HG03135 (cell line): Measurements from ENCODE around the gene OTC.

Experiments used
- ATAC-seq: cut with Tn5 transposase; IDR thresholded peaks from one replicate; pipeline ENCODE4 v1.9.1; 2021; ENCODE audit warnings: mild to moderate bottlenecking, moderate library complexity; ENCODE audit not compliant: unreplicated experiment

OTC gene

GRCh38 chrX:38352362-38352761 is at the start of gene OTC:
OTC (plus strand) TSS chrX:38352604; CDS start chrX:38352697, 93 bp downstream.
- ATAC-seq: no peak

GRCh38 chrX:38304010-38304409 is 48.4 kb upstream of the OTC start:
- no peak for ATAC-seq

DNA sequence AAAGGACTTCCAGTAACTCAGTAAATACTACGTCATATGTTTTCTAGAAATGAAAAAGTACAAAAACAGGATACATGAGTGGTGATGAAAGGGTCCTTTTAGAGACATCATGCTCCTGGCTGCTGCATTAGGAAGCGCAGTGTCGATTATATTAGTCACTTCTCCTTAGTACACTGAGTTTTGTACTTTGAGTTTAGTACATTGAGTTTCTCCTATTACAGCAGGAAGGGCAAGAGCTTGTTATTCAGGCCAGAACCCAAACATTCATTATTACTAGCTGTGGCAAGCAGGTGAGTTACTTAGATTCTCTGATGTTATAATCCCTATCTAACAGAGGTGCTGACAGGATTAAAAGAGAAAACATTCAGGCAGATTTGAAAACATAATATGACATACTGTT is 46.4 kb upstream of the OTC start:
- ATAC-seq: no peak

DNA sequence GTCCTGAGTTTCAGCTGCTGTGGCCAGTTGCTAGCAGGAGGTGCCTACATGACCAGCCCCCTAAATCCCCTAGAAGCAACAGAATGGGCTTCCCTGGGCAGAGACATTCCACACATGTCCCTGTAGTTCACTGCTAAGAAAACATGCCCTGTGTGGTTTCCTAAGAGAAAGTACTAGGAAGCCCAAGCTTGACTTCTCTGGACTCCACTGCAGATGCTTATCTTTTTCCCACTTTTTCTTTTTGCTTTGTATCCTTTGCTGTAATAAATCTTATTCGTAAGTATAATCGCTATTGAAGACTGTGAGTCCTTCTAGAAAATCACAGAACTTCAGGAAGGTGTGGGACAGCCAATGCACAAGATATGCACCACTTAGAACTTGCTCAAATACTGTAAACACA is 40.7 kb upstream of the OTC start:
- ATAC-seq: no peak

GRCh38 chrX:38312436-38312835 is 40.0 kb upstream of the OTC start:
- ATAC-seq: no peak

GRCh38 chrX:38313190-38313589 is 39.2 kb upstream of the OTC start:
- no peak for ATAC-seq

DNA sequence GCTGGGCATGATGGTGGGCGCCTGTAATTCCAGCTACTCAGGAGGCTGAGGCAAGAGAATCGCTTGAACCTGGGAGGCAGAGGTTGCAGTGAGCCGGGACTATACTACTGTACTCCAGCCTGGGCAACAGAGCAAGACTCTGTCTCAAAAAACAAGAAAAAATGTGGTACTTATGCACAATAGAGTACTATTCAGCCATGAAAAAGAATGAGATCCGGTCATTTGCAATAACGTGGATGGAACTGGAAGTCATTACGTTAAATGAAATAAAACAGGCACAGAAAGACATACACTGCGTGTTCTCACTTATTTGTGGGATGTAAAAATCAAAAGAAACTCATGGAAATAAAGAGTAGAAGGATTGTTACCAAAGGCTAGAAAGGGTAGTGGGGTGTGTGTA is 37.2 kb upstream of the OTC start:
- no peak for ATAC-seq

DNA sequence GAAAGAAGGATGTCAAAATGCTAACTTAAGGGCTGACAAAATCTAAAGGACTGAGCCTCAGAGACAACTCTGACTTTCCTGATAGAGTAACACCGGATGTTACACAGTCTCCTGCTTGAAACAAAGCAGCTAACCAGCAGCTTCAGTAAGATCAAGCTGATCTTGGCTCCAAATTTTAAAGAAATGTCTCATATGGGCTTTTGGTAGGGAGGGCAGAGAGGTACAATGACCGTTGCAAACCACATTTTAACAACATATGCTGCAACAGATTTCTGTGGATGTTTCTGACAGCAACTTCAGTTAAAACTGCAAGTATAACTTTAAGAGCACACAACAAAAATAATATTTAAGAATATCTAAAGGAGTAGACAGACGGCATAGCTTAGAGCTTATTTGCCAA is 34.2 kb upstream of the OTC start:
- ATAC-seq: no peak

GRCh38 chrX:38318606-38319005 is 33.8 kb upstream of the OTC start:
- ATAC-seq: no peak

DNA sequence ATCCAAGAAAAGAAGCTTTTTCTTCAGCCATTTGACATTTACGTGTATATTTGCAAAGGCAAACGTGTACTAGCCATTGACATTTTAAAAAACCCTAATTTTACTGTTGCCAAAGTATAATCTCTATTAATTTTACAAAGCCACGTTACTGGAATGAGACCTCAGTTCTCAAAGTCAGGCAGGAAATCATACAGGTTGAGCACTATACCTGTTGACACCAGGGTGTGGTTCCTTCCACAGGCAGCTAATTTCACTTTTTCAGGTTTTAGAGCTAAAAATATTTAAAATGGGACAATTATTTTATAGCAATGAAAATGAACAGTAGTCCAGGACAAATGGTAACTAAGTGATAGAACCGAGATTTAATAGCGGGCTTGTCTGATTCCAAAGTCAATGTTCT is 31.6 kb upstream of the OTC start:
- no peak for ATAC-seq

DNA sequence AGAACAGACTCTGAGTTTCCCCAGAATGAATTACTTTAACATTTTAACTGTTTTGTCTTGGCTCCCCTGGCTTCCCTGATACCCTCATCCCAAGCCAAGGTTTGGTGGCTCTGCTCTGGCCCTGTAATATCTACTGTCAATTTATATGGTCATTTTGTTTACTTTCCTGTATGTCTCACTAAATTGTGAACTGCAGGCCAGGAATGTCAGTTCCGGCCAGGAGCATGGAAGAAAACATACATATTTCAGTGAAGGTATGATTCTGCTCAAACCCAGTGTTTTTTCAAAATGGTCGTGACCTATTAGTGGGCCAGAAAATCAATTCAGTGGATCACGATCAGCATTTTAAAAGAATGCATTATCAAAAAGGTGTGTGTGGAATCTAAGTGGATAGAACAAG is 26.3 kb upstream of the OTC start:
- ATAC-seq: no peak

- ATAC-seq: peak; percentile 96
These were observed 25.2 kb upstream of the OTC start, which contains the start of gene RPGR for GRCh38 chrX:38327007-38327774. RPGR (minus strand) TSS chrX:38327509; CDS start chrX:38327367, 142 bp downstream.

- peak; percentile 9 for ATAC-seq
These were observed 24.7 kb upstream of the OTC start for GRCh38 chrX:38327775-38328081.

- no peak for ATAC-seq
These were observed 19.9 kb upstream of the OTC start for GRCh38 chrX:38332505-38332904.

DNA sequence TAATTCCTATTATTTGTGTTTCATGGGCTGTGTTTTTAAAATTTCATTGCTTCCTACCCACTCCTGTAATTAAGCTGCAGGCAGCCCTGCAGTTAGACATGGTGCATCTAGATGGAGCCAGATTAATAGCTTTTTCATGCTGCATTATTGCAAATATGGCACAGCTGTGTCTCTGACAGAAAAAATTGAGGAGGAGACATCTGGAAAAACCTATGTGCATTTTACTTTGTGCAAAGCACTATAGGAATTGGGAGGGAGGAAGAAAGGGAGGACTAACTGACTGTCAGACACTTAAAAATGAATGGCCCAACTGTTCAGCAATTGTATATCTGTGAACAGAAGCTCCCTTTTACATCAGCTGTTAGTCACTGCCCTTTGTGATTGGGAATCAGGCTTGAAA is 17.0 kb upstream of the OTC start:
- ATAC-seq: no peak

DNA sequence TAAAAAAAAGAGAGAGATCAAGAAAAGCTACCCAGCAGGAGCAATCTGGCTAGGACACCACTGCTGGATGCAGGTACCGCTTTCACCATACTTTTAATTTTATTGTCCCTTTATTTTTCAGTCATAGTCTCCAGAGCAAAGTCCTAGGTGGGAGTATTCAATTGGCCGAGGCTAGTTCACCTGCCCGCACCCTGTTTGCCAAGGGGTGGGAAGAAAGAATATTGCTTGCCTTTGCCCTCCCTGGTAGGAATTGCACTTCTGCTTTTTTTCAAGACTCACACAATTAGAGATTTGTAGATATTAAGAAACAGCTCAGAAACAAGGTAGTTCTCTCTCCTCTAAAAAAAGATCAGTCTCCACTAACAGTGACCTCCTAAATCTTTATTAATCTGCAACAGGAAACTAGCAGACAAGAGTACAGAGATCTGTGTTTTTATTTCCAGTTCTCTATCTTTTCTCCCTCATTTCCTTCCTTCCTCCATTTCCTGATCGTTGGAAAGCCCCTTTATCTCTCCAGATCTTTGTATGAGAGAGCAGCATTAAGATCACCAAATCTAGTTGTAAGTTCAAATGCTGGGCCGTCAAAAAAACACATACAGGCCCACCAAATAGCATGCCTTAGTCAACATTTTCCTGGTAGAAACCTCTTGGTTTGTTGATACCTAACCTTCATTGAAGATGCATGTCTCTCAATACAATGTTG is 15.7 kb upstream of the OTC start:
- ATAC-seq: no peak

DNA sequence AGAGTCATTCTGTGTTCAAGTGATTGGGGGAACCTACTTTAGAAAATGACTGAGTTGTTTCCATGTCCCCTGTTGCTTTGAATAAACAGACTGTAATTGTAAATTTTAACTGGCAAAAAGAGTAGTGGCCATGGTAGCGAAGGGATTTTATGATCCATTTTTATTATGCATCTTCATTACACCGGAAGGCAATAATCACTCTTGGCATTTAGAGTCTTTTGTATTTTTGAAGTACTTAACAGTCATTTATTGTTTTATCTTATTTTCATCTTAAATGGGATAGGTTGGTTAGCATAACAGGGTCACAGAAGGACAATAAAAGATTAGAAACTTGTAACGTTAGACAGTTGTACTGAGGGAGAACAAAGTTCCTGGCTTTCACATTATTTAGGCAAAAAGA is 11.0 kb upstream of the OTC start:
- no peak for ATAC-seq

DNA sequence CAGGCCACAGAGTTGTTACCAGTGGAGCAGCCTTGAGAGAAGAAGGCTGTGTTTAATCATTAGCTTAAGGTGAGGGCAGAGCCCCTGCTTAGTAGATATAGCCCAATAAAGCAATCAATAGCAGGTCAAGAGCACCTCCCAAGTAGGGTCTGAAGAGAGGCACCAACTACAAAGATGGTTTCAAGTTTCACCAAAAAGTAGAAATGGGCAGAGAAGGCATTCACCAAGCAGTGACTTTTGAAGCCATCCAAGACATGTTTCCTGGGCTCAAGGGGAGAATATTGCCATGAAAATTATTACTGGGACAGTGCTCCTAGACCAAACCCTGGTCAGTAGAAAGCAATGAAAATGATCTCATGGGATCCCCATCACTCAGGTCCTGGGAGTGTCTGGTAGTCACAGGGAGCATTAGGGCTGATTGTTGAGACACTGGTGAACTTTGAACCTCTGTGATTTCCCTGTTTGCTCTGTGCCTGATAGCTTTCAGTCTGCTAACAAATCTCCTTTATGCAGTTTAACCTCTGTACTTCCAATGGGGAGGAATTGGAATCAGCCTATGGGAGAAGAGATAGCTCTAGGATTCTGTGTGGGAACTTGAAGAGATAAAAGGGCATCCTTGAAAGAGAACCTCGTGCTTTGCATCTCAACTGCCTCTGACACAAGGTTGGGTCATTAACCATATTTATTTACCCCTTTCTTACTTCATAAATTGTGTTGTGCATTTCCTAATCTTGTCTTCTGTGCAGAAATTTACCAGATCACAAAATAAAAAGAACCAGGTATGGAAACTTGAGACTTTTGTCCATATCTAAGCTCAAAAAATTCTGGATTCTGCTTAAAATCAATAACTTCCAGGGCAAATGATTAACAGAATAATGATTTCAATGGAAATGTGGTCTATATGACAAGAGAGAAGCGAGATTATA is 9.3 kb upstream of the OTC start:
- no peak for ATAC-seq

GRCh38 chrX:38346150-38346549 is 6.3 kb upstream of the OTC start:
- ATAC-seq: no peak

- ATAC-seq: no peak
These were observed 5.3 kb upstream of the OTC start for GRCh38 chrX:38347136-38347535.

DNA sequence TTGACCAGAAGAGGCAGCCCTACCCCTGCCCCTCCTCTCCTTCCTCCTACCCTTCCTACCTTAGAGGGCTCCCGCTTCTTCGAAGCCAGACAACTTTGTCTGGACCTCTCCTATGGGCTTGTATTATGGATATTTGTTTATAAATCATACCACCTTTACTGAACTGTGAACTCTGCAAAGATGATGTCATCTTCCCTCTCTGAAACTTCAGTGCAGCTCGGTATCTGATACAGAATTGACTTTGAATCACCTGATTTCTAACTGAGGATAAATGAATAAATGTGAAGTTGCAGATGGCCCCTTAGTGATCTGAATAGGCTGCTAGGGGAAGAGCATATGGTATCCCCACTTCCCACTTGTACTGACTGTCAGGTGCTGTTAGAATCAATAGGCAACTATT is 1.1 kb upstream of the OTC start:
- no peak for ATAC-seq

GRCh38 chrX:38356401-38356800 is 4.0 kb downstream of the OTC start:
- ATAC-seq: no peak
